GM19351 (cell line): ENCODE results near the gene HTRA3.

Source experiments
- ATAC-seq: cut with Tn5 transposase; IDR thresholded peaks from one replicate; pipeline ENCODE4 v1.9.1; 2021; ENCODE audit warnings: mild to moderate bottlenecking, moderate library complexity; ENCODE audit not compliant: unreplicated experiment

Gene HTRA3

GRCh38 chr4:8278421-8279287, 9.1 kb downstream of the HTRA3 start:
- ATAC-seq: no peak

GRCh38 chr4:8279321-8280157, 10.0 kb downstream of the HTRA3 start:
- no peak for ATAC-seq

GRCh38 chr4:8280158-8280875, 10.8 kb downstream of the HTRA3 start:
- no peak for ATAC-seq

- no peak for ATAC-seq
These were observed 11.4 kb downstream of the HTRA3 start for GRCh38 chr4:8280876-8281440.

- ATAC-seq: no peak
These were observed 12.1 kb downstream of the HTRA3 start for GRCh38 chr4:8281519-8282133.

- ATAC-seq: no peak
These were observed 12.6 kb downstream of the HTRA3 start for GRCh38 chr4:8282134-8282641.

GRCh38 chr4:8282742-8283141, 13.2 kb downstream of the HTRA3 start:
- ATAC-seq: no peak

GRCh38 chr4:8283161-8283560, 13.6 kb downstream of the HTRA3 start:
- ATAC-seq: no peak

- ATAC-seq: no peak
These were observed 14.1 kb downstream of the HTRA3 start for GRCh38 chr4:8283631-8284121.

GRCh38 chr4:8284391-8284790, 14.8 kb downstream of the HTRA3 start:
- ATAC-seq: no peak

- ATAC-seq: no peak
These were observed 15.8 kb downstream of the HTRA3 start for GRCh38 chr4:8285143-8285975.

GRCh38 chr4:8285976-8286718, 16.6 kb downstream of the HTRA3 start:
- ATAC-seq: no peak

GRCh38 chr4:8286719-8287342, 17.3 kb downstream of the HTRA3 start:
- ATAC-seq: no peak

- ATAC-seq: no peak
These were observed 18.1 kb downstream of the HTRA3 start for GRCh38 chr4:8287343-8288280.

- ATAC-seq: no peak
These were observed 19.7 kb downstream of the HTRA3 start for GRCh38 chr4:8289151-8289750.

- ATAC-seq: no peak
These were observed 20.6 kb downstream of the HTRA3 start for GRCh38 chr4:8289956-8290700.
